Cerebellar cortex (tissue), 1 donor: ENCODE measurements around the gene BRWD1.
A peak's percentile ranks its signal among the peaks of the same experiment; 100 is the strongest.

ENCODE experiments used
- DNase-seq: peaks from one replicate; pipeline ENCODE4 v3.0.0-alpha.2; 2015; ENCODE audit warnings: low spot score

The BRWD1 gene

DNA sequence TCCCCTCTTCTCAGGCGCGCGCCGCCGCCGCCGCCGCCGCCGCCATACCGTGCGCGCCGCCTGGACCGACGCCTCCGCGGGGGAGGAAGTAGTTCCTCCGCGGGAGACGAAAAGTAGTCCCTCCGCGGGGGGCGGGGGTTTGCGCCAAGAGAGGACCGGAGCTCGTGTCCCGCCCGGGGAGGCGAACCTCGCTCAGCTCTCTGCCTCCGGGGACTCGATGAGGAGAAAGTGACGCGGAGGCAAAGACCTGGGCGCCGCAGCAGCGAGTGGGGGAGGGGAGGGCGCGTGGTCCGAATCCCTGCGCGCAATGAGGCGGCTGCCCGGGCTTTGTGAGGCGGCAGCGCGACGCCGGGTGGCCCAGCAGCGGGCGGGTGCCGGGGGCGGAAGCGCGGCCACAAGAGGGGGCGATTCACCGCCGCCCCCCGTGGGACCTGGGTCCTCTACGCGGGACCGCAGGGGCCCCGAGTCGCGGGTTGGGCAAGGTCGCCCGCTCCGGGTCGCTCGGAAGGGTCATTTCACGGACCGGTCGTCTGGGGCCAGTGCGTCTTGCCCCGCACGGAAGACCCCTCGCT lies at the start of gene BRWD1:
Gene BRWD1, minus strand, starts transcription at position 62 of the 572 bp plus-strand sequence. CDS start 141 bp downstream, outside the sequence.
- peak; percentile 65 for DNase-seq

DNA sequence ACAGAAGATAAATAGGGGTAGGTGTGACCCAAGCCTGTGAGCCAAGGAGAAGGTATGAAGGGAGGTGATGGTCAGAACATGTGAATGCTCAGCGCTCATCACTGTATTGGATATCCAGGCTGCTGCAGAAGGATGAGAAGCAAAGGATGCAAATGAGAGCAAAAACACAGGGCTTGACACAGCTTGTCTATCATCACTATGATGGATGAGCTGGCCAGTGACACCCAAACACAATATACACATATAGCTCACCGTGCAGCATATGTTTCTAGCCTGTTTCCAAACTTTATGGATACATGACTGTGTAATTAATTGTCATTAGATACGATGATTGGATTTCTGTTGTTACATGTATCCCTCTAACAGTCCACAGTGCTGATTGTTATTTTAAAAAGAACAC lies 49.3 kb upstream of the BRWD1 start:
- DNase-seq, result no peak

DNA sequence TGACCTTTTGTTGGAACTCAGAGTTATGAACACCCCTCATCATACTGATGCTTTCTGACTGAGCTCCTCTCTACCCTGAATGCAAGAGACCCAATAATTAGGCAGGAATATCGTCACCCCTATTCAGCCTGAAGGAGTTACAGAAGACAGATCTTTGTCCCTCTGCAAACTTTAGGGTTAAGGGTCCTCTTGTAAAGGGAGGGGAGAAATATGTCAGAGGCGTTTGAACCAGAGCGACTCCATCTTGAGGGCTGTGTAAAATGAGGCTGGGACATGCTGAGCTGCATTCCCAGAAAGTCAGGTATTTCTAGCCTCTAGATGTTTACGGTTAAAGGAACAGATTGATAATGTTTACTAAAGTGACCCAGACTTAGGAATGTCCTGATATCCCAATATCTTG lies 46.0 kb upstream of the BRWD1 start:
- no peak for DNase-seq

DNA sequence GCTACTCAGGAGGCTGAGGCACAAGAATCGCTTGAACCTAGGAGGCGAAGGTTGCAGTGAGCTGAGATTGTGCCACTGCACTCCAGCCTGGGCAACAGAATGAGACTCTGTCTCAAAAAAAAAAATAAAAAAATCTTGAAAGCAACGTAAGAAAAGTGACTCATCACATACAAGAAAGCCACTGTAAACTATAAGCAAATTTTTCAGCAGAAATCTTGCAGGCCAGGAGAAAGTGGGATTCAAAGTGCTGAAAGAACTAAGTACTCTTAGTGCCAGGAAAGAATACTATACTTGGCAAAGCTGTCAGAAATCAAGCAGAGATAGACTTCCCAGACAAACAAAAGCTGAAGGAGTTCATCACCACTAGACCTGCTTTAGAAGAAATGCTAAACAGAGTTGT lies 39.9 kb upstream of the BRWD1 start:
- no peak for DNase-seq

DNA sequence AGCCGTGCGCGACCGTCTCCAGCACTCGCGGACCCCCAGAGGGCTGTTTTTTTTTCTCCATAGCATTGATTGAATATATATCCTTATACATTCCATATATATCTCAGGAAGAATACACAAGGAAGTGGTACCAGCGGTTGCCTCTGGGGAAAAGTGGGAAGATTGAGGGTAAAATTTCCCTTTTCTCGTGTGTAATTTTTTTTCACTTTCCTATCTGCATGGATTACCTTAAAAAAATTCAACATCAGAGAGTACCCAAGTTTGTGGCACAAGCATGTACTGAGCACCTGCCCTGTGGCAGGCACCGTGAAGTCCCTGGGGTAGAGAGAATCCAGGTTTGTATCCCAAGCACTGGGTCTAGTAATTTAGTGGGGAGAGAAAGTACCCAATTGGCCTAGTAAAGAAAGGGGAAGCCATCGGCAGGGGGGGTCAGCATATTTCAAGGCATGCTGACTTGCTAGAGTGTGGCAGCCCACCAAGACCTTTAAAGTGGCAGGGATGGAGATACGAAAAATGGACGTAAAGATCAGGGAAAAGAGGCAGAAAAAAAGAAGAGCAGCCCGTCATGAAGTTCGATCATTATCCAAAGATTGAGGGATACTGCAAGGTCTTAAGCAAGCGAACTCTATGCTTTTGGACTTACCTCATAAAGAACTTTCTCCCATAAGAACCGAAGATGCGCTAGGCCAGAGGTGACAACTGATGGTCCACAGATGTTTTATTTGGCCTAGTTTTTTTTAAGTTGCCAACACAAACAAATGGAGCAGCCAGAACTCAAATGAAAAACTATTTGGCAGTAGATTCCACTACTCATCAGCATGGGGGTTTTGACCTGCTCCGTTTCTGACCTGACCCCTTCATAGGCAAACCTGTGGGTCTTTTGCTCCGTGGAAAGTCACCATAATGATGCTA lies 36.9 kb upstream of the BRWD1 start:
- DNase-seq, result no peak

DNA sequence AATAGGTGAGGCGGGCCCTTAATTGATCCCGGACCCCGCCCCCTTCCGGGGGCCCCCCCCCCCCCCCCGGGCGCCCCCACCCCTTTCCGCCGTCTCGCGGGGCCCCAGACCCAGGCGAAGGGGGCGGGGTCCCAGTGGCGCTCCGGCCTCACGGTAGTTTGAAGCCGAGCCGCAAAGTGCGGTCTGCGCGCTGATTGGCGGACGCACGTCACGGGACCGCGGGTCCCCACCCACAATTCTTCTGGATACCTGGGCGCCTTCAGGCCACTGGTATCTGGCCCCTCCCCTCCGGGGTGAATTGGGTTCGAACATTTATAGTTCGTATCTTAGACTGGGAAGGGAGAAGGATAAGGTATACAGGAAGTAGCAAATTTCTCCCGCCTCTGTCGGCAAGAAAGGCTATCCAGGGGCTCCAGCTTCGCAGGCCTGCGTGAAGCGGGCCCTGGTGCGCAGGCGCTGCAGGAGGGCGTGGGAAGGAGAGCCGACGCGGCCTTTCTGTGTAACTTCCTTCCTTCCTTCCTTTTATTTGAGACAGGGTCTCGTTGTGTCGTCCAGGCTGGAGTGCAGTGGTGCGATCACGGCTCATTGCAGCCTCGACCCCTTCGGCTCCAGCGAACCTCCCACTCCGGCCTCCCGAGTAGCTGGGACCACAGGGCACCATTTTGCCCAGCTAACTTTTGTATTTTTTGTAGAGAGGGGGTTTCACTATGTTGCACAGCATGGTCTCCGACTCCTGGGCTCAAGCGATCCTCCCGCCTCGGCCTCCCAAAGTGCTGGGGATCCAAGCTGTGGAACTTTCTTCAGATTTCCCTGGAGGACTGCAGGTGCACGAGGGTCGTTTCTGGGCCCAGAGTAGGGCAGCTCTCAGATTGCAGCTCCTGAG lies 36.0 kb upstream of the BRWD1 start:
- DNase-seq, result peak; percentile 94

DNA sequence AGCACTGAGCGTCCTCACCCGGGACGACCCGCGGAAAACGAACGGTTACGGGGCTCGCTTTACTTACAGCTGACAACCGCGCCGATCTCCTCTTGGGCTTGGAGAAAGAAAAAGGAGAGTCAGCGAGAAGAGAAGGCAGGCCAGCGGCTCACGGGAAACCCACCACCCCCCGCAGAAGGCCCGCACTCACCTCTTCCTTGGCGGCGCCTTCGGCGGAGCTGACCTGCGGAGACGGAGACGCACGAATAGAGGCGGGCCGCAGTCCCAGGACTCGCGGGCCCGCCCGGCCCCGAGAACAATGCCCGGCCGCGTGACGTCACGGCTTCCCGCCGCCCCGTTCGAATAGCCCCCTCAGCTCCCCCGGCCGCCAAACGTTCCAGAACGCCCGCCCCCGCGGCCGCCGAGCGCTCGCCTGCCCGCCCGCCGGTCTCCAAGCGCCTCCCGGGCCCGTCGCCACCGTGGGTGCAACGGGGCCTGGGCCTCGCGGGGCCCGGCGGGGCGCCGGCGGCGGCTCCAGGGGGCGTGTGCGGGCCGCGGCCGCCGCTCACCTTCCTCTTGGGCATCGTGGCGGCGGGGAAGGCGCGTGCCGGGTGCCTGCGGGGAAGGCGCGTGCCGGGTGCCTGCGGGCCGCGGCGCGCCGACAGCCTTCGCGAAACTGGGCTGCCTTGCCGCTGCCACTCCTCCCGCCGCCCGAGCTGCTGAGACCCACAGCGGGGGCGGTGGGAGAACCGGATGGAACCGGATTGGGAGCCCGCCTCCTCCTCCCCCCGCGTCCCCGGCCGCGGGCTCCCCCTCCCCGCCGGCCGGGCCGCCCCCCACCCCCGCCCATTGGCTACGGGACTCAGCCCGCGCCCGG lies 35.2 kb upstream of the BRWD1 start, which contains the start of gene HMGN1:
Gene HMGN1, minus strand, starts transcription at position 734 of the 856 bp plus-strand sequence. Its CDS starts 171 bp downstream, at position 563.
- peak; percentile 73 for DNase-seq

DNA sequence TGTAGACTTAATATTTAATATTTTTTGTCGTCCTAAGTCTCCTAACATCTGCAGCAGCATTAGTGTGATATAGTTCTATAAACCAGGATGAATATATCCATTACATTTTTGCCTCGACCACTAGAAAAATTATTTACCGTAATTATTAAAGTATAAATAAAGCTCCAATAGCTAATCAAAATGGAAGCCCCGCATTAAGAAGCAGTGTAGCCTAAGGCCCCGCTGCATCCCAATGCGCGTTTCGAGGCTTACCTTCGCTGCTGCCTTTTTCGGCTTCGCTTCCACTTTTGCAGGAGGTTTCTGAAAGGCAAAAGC lies 34.6 kb upstream of the BRWD1 start:
- peak; percentile 48 for DNase-seq

DNA sequence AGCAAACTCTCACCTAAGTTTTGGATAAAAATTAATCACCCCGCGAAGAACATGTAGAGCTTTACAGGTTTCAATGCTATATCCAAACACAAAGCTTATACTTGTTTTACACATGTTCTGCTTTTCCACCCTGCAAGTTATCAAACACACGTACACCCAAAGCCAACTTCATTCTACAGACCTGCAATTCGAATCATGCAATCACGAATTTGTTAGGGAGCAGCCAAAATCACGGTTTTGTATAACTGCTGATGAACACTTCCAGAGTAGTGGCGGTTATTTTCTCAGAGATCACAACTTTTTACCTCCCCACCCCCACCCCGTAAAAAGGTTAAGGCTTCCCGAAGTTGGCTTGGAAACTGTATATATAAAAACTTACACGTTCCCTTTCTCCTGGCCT lies 34.1 kb upstream of the BRWD1 start:
- no peak for DNase-seq

DNA sequence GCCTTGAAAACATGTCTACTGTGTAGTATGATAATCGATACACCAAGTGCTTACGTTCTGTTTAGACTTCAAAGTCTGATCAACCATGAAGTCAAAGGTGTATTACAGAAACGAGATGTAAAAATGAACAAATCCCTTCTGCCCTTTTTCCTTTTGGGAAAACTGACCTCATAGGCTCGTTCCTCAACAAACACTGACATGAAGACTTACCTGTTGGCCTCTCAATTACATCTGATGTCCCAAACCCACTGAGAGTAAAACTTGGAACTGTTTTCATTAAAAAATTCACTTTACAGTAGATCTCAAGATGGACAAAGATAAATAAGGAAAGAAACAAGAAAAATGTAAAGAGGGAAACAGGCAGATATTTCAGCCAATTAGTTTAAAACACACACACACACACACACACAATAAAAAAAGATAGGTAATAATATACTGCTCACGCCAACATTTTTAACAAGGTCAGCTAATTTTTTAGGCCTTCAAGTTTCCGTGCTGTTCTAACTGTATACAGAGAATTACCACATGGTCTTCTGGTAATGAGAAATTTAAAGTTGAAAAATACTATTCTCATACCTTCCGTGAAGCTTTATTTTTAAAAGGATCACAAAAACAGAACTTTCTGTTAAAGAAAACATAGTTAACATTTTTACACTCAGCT lies 33.4 kb upstream of the BRWD1 start:
- DNase-seq, result no peak

DNA sequence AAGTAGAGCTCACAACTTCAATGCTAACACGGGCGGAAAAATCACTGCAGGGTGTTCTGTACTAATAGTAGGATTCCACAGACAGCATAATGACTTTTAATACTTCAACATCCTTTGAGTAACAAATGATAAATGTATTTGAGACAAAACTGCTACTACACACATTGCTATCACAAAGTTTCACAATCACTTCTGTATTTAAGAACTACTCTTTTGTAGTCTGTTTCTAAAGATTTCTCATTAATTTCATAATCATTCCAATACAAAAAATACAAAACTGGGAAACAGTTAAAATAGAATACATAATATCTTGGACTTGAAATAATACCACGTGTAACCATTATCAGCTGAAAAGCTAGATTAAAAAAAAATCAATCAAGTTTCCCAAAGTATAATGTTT lies 32.8 kb upstream of the BRWD1 start:
- DNase-seq, result no peak

DNA sequence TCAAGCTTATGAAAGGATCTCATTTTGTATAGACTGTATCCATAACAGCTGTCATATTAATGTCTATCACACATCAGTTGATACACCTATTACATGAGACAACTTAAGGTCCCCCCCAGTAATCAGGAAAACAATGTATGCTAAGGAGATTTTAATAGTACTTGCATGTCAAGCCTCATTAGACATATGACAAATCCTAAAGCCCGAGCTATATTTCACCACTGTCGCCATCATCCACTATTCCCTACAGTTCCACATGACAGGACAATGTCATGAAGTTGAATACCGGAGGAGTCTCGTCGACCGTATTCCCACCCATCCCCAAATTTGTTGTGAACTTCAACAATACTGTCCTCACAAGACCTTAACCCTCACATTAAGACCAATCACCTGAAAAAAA lies 32.0 kb upstream of the BRWD1 start:
- no peak for DNase-seq

DNA sequence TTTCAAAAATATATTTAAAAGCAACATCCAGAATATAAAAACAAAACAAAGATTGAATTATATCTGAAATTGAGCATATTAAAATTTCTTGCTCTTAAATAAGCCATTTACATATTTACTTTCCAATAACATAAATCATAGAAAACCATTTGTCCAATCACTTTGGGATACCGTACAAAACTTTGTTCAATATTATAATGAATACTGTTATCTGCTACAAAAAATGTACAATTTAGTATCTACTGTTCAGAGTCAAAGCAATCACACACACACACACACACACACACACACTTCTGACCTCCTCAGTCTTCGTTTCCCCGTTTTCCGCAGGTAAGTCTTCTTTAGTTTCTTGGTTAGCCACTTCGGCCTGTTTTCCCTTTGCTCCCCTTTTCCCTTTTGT lies 31.4 kb upstream of the BRWD1 start:
- no peak for DNase-seq

DNA sequence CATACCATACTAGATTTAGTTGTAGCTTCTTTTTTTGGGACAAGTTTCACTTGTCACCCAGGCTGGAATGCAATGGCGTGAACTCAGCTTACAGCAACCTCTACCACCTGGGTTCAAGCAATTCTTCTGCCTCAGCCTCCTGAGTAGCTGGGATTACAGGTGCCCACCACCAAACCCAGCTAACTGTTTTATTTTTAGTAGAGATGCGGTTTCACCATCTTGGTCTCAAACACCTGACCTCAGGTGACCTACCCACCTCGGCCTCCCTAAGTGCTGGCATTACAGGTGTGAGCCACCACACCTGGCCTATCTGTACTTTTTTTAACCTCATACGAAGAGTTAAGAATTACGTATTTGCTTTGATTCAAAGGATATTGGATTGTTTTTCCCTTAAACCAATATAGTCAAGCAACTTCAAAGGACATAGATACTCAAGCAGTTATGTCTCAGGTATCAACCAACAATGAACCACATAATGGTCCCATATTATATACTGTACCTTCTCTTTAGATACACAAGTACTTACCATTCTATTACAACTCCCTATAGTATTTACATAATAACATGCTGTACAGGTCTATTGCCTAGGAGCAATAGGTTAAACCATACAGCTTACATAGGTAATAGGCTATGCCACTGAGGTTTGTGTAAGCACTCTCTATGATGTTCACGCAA lies 28.0 kb upstream of the BRWD1 start:
- no peak for DNase-seq

DNA sequence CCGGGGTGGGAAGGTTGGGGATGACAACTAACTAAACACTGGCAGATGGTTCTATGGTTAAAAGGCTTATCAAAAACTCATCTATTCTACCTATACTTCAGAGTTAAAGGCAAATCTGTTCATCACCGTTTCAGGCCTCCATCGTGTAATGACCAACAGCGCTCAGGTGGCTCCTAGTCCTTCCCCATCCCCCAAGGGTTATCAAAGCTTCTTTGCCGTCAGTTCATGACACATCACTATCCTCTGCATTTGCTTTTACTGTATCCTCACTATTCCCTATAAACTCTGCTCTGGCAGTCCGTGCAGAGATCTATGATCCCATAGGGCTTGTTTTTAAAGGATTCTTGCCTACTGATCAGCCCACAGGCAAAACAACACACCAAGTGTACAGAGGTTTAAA lies 27.3 kb upstream of the BRWD1 start:
- DNase-seq, result no peak

DNA sequence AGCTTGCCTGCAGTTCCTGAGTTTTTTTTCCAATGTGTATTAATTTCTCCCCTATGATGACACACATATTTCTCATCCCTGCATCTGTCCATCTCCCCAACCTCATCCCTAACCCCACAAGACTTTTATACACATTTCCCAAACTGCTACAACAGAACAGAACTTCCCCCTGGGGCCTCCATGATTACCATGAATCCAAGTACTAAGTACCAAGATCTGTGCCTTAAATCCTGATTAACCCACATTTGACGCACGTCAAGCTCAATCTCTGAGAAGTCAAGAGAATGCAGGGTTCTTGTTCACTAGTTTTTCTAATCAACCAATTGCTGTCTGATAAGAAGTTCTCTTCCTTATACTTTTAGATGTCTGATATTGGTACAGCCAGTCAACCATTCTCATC lies 25.8 kb upstream of the BRWD1 start:
- no peak for DNase-seq

DNA sequence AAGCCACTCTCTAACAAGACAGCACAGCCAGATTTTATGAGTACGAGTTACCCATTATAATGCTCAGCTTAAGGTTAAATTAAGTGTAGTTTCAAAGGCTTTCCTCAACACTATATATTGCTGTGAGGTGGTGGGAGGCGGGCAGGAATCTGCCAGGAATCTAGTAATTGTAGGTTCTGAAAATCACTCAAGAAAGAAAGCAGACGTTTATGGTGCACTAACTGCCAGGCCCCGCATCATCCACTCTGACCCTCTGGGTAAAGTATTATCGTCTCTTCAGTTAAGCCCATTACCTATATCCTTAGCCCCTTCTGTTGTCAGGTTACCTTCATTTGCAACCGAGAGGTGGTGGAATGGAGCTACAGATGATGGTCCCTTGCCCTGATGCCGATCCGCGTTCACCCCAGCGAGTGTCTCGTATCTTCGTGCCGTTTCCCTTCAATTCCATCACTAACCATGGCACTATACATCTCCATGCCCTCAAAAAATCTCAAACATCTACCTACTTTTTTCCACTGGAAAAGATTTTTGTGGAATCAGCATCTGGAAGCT lies 23.1 kb upstream of the BRWD1 start:
- DNase-seq, result no peak

DNA sequence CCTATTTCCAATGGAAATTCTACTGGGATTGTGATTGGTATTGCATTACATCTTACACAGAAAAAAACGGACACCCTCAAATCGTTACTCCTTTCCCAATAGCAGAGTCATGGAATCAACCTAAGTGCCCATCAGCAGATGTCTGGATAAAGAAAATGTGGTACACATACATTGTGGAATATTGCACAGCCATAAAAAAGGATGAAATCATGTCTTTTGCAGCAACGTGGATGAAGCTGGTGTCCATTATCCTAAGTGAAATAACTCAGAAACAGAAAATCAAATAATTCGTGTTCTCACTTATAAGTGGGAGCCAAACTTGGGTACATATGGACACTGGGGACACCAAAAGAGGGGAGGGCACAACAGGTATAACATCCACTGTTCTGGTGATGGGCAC lies 21.2 kb upstream of the BRWD1 start:
- DNase-seq, result no peak

DNA sequence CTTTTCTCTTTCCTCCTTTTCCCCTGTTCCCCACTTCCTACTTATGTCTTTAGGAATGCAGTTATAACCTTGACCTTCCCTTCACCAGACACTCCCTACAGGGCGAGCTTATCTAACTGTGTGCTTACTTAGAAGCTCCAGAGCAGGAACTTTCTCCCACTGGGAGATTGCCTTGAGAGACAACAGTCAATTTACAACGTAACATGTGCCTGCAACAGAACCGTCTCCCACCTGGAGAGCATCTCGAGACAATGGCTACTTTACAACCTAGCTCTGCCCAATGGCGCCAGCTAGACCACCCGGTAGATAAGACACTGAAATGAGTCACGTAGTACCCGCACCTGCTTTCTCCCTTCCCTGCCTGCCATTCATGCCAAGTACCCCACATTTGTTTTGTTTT lies 18.7 kb upstream of the BRWD1 start:
- DNase-seq, result no peak

DNA sequence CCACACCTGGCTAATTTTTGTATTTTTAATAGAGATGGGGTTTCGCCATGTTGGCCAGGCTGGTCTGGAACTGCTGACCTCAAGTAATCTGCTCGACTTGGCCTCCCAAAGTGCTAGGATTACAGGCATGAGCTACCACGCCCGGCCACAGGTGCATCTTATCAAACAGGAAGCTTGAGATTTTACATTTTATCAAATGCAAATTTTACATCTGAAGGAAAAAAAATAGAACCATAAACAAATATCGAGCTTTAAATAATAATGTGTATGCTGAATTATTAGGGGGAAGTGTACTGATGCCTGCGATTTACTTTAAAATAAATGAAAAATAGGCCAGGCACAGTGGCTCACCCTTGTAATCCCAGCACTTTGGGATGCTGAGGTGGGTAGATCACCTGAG lies 16.6 kb upstream of the BRWD1 start:
- DNase-seq, result no peak
